ENCODE data around the gene MB. TPM values are rescaled to one million over a fixed set of nuclear protein-coding genes. Genes with fewer than 3 reads are reported as not detected.

MB gene
- polyA plus RNA-seq, 3 donors: not detected

- peak overlapping the region in 3 of 7 donors; percentile 63 to 78 (median 77) for H3K27ac Mint-ChIP-seq
- intact Hi-C loops (cut with micrococcal nuclease): no loop called here
- H3K79me2 ChIP-seq (ENCODE audit: insufficient read depth, low read length): no peaks in the 10 kb centered on the region
- H3K27ac ChIP-seq (ENCODE audit: low read depth in 1 of 2, low read length in 2 of 2): peak overlapping the region in 1 of 2 donors; percentile 15
- no peak overlapping the region for H3K4me2 ChIP-seq (replicated peaks; ENCODE audit: extremely low read depth, low read length, poor library complexity, severe bottlenecking)
- H3K4me1 Mint-ChIP-seq: peaks cover 48% of the 10 kb centered on the region
- H3K9ac ChIP-seq (ENCODE audit: insufficient read depth, low read length, poor library complexity, severe bottlenecking): no peak overlapping the region
- no peaks in the 10 kb centered on the region for H3K9me3 ChIP-seq (replicated peaks in 1 of 2; ENCODE audit: control insufficient read depth in 1 of 2, insufficient read depth in 1 of 2, low read length in 2 of 2)
- peak overlapping the region in 1 of 3 experiments; percentile 7 for H3K4me3 ChIP-seq (replicated peaks in 1 of 3; ENCODE audit: low read depth in 2 of 3, low read length in 3 of 3)
- no peak overlapping the region for H3K4me3 Mint-ChIP-seq
- H3K36me3 ChIP-seq (replicated peaks in 1 of 2; ENCODE audit: control insufficient read depth in 1 of 2, insufficient read depth in 2 of 2, low read length in 2 of 2): no peaks in the 10 kb centered on the region
- H3K36me3 Mint-ChIP-seq: no peaks in the 10 kb centered on the region
- TF ChIP-seq CTCF (IDR thresholded peaks at IDR 0.05): no peak
- no peak overlapping the region for H2AFZ ChIP-seq (ENCODE audit: insufficient read depth, low read depth, low read length, poor library complexity, severe bottlenecking)
- WGBS (ENCODE audit: insufficient coverage): 88% methylated on average over 5 of the region's 6 CpGs
- no peak for DNase-seq
- H3K27me3 ChIP-seq (ENCODE audit: control insufficient read depth in 2 of 2, insufficient read depth in 2 of 2, low read length in 2 of 2): no peaks in the 10 kb centered on the region
- no peaks in the 10 kb centered on the region for H4K20me1 ChIP-seq (ENCODE audit: insufficient read depth, low read length)
- peaks cover 37 to 46% of the 10 kb centered on the region in 2 donors for H3K4me1 ChIP-seq (ENCODE audit: control insufficient read depth in 1 of 2, insufficient read depth in 2 of 2, low read length in 2 of 2)
- H3K9me3 Mint-ChIP-seq: peaks cover 0 to 2% (median 0%) of the 10 kb centered on the region in 7 donors
- peaks cover 13 to 21% (median 20%) of the 10 kb centered on the region in 3 donors for H3K27me3 Mint-ChIP-seq (ENCODE audit: low read depth in 3 of 3)
Measured at GRCh38 chr22:35611200-35611890, 5.8 kb downstream of the MB start.

- WGBS (ENCODE audit: insufficient coverage): 87% methylated on average over 10 of the region's 10 CpGs
- intact Hi-C loops (cut with micrococcal nuclease): no loop called here
- Histone ChIP-seq H2AFZ (ENCODE audit: insufficient read depth, low read depth, low read length, poor library complexity, severe bottlenecking) (no peak overlapping the region), H3K36me3 (replicated peaks in 1 of 2; ENCODE audit: control insufficient read depth in 1 of 2, insufficient read depth in 2 of 2, low read length in 2 of 2) (no peaks in the 10 kb centered on the region), H3K4me2 (replicated peaks; ENCODE audit: extremely low read depth, low read length, poor library complexity, severe bottlenecking) (no peak overlapping the region), H3K27me3 (ENCODE audit: control insufficient read depth in 2 of 2, insufficient read depth in 2 of 2, low read length in 2 of 2) (no peaks in the 10 kb centered on the region), H4K20me1 (ENCODE audit: insufficient read depth, low read length) (no peaks in the 10 kb centered on the region), H3K79me2 (ENCODE audit: insufficient read depth, low read length) (no peaks in the 10 kb centered on the region), H3K27ac (ENCODE audit: low read depth in 1 of 2, low read length in 2 of 2) (no peak overlapping the region), H3K4me3 (replicated peaks in 1 of 3; ENCODE audit: low read depth in 2 of 3, low read length in 3 of 3) (no peak overlapping the region), H3K4me1 (ENCODE audit: control insufficient read depth in 1 of 2, insufficient read depth in 2 of 2, low read length in 2 of 2) (peaks cover 33 to 42% of the 10 kb centered on the region in 2 donors), H3K9me3 (replicated peaks in 1 of 2; ENCODE audit: control insufficient read depth in 1 of 2, insufficient read depth in 1 of 2, low read length in 2 of 2) (no peaks in the 10 kb centered on the region), H3K9ac (ENCODE audit: insufficient read depth, low read length, poor library complexity, severe bottlenecking) (no peak overlapping the region)
- Mint-ChIP-seq H3K27ac (no peak overlapping the region), H3K27me3 (ENCODE audit: low read depth in 3 of 3) (peaks cover 11 to 22% (median 17%) of the 10 kb centered on the region in 3 donors), H3K4me1 (peaks cover 43% of the 10 kb centered on the region), H3K9me3 (peaks cover 0 to 2% (median 0%) of the 10 kb centered on the region in 7 donors), H3K36me3 (no peaks in the 10 kb centered on the region), H3K4me3 (peak overlapping the region in 1 of 2 donors; percentile 57)
- no peak for DNase-seq
- TF ChIP-seq CTCF (IDR thresholded peaks at IDR 0.05): no peak
Measured at GRCh38 chr22:35610741-35611140, 6.4 kb downstream of the MB start.
